H1 (cell line): Measurements from ENCODE around the gene CDC14B. TPM values are rescaled to one million over a fixed set of nuclear protein-coding genes. Genes with fewer than 3 reads are reported as not detected.

Experiments used
- CTCF ChIA-PET: fragments of 300-600 bp; sonication (Branson Sonifier 250); formaldehyde crosslinking; loops from one replicate; lab custom pipeline; 2021; ENCODE audit not compliant: partially characterized antibody; lab: Charles Lee
- POLR2A ChIA-PET: fragments of 300-600 bp; sonication (Branson Sonifier 250); formaldehyde crosslinking; loops from one replicate; lab custom pipeline; 2021; ENCODE audit warnings: inconsistent platforms; ENCODE audit not compliant: partially characterized antibody; lab: Charles Lee
- DNase-seq, 2 experiments: peaks; one replicate each; pipeline versions ENCODE4 v3.0.0 to v3.0.0-alpha.2; 2010 to 2022; ENCODE audit warnings: low spot score in 2 of 2, low read depth in 1 of 2, mixed read lengths in 1 of 2
- FAIRE-seq: peaks from 2 replicates; lab custom pipeline; 2011; peaks lifted over from hg19 to GRCh38; lab: Jason Lieb, UNC
- H2AFZ ChIP-seq: 2 replicates; pipeline ENCODE4 v1.8.1; 2012; ENCODE audit warnings: low read length, inconsistent platforms
- H2AK5ac ChIP-seq: 2 replicates; pipeline ENCODE4 v1.6.1; 2013; ENCODE audit warnings: low read depth, low read length
- H2BK120ac ChIP-seq: replicated peaks from 2 replicates; pipeline ENCODE3; 2013; ENCODE audit warnings: low read depth, low read length, inconsistent platforms
- H2BK12ac ChIP-seq: 2 replicates; pipeline ENCODE4 v1.6.1; 2013; ENCODE audit warnings: low read depth, low read length
- H2BK15ac ChIP-seq: 2 replicates; pipeline ENCODE4 v1.6.1; 2013; ENCODE audit warnings: low read length
- H2BK20ac ChIP-seq: 2 replicates; pipeline ENCODE4 v1.6.1; 2013; ENCODE audit warnings: low read length
- H2BK5ac ChIP-seq: 2 replicates; pipeline ENCODE4 v1.6.1; 2013; ENCODE audit warnings: low read depth, low read length
- H3K14ac ChIP-seq: 2 replicates; pipeline ENCODE4 v1.6.1; 2013; ENCODE audit warnings: inconsistent platforms; ENCODE audit not compliant: insufficient read length
- H3K18ac ChIP-seq: 2 replicates; pipeline ENCODE4 v1.6.1; 2013; ENCODE audit warnings: low read length; ENCODE audit errors: extremely low read depth
- H3K23ac ChIP-seq: 2 replicates; pipeline ENCODE4 v1.6.1; 2013; ENCODE audit warnings: inconsistent platforms; ENCODE audit not compliant: insufficient read length
- H3K23me2 ChIP-seq: 2 replicates; pipeline ENCODE4 v1.6.1; 2013; ENCODE audit warnings: low read depth, low read length
- H3K27ac ChIP-seq: 2 replicates; pipeline ENCODE4 v1.6.1; 2011; ENCODE audit warnings: low read depth, low read length, inconsistent platforms
- H3K27me3 ChIP-seq, 4 experiments: replicated peaks in 1 of 4; 1 replicate in 1 of 4; 2 replicates in 3 of 4; pipeline versions ENCODE4 v1.6.1 to v1.8.1; 2011 to 2013; ENCODE audit warnings: low read length in 3 of 4, mild to moderate bottlenecking in 3 of 4, inconsistent platforms in 2 of 4, mixed read lengths in 2 of 4, moderate library complexity in 1 of 4; ENCODE audit not compliant: control insufficient read depth in 3 of 4, insufficient read depth in 3 of 4; ENCODE audit errors: extremely low read depth in 1 of 4
- H3K36me3 ChIP-seq, 4 experiments: 2 replicates each; pipeline versions ENCODE4 v1.6.1 to v1.8.1; 2011 to 2013; ENCODE audit warnings: mild to moderate bottlenecking in 4 of 4, low read length in 3 of 4, moderate library complexity in 2 of 4, control low read depth in 1 of 4, inconsistent platforms in 1 of 4; ENCODE audit not compliant: insufficient read depth in 4 of 4, control insufficient read depth in 2 of 4
- H3K4ac ChIP-seq: replicated peaks from 2 replicates; pipeline ENCODE3; 2013; ENCODE audit warnings: low read length, low read depth, mixed read lengths, inconsistent platforms; ENCODE audit not compliant: insufficient read length
- H3K4me1 ChIP-seq, 4 experiments: replicated peaks in 1 of 4; 1 replicate in 1 of 4; 2 replicates in 3 of 4; pipeline versions ENCODE4 v1.6.1 to v1.8.1; 2011 to 2013; ENCODE audit warnings: low read length in 3 of 4, inconsistent platforms in 2 of 4, mixed read lengths in 1 of 4; ENCODE audit not compliant: insufficient read depth in 4 of 4, control insufficient read depth in 3 of 4
- H3K4me2 ChIP-seq, 2 experiments: 2 replicates each; pipeline versions ENCODE4 v1.6.1 to v1.8.1; 2011 to 2013; ENCODE audit warnings: low read depth in 2 of 2, low read length in 2 of 2, control low read depth in 1 of 2, inconsistent platforms in 1 of 2, mild to moderate bottlenecking in 1 of 2; ENCODE audit not compliant: insufficient read depth in 1 of 2
- H3K4me3 ChIP-seq, 4 experiments: fragments of 200-600, 300-600 bp in 1 of 4; sonication (generic), shearing (Covaris generic), sonication (Bioruptor Twin) in 1 of 4; 2 replicates each; pipeline versions ENCODE4 v1.5.1 to v1.8.1; 2011 to 2016; ENCODE audit warnings: low read length in 4 of 4, low read depth in 3 of 4, control low read depth in 2 of 4, inconsistent platforms in 2 of 4, mild to moderate bottlenecking in 2 of 4, mixed read lengths in 1 of 4, moderate library complexity in 1 of 4; ENCODE audit not compliant: insufficient read depth in 2 of 4; ENCODE audit errors: extremely low read depth in 1 of 4
- H3K56ac ChIP-seq: replicated peaks from 2 replicates; pipeline ENCODE3; 2013; ENCODE audit warnings: low read depth, mild to moderate bottlenecking, mixed read lengths, low read length, inconsistent platforms; ENCODE audit not compliant: insufficient read length
- H3K79me1 ChIP-seq: 2 replicates; pipeline ENCODE4 v1.6.1; 2013; ENCODE audit warnings: low read depth, low read length, control low read depth
- H3K79me2 ChIP-seq, 2 experiments: 2 replicates each; pipeline versions ENCODE4 v1.6.1 to v1.8.1; 2012 to 2013; ENCODE audit warnings: low read length in 2 of 2, mild to moderate bottlenecking in 2 of 2, inconsistent platforms in 1 of 2; ENCODE audit not compliant: insufficient read depth in 2 of 2, control insufficient read depth in 1 of 2
- H3K9ac ChIP-seq, 4 experiments: replicated peaks in 1 of 4; 1 replicate in 1 of 4; 2 replicates in 3 of 4; pipeline versions ENCODE4 v1.6.1 to v1.8.1; 2011 to 2013; ENCODE audit warnings: low read depth in 3 of 4, low read length in 3 of 4, control low read depth in 2 of 4, mild to moderate bottlenecking in 2 of 4, moderate library complexity in 2 of 4, inconsistent platforms in 1 of 4; ENCODE audit errors: extremely low read depth in 1 of 4
- H3K9me3 ChIP-seq, 2 experiments: 2 replicates each; pipeline versions ENCODE4 v1.6.1 to v1.8.1; 2012 to 2013; ENCODE audit warnings: mild to moderate bottlenecking in 2 of 2, moderate library complexity in 2 of 2, control low read depth in 1 of 2, inconsistent platforms in 1 of 2, low read depth in 1 of 2, low read length in 1 of 2, mixed read lengths in 1 of 2; ENCODE audit not compliant: insufficient read depth in 2 of 2
- H4K20me1 ChIP-seq, 2 experiments: replicated peaks in 1 of 2; 2 replicates each; pipeline versions ENCODE3 to v1.8.1; 2011 to 2013; ENCODE audit warnings: inconsistent platforms in 2 of 2, low read length in 2 of 2, mild to moderate bottlenecking in 1 of 2; ENCODE audit not compliant: insufficient read depth in 2 of 2, control insufficient read depth in 1 of 2
- H4K5ac ChIP-seq: 2 replicates; pipeline ENCODE4 v1.6.1; 2013; ENCODE audit warnings: low read length, low read depth, mixed read lengths, inconsistent platforms; ENCODE audit not compliant: insufficient read length
- H4K8ac ChIP-seq: 2 replicates; pipeline ENCODE4 v1.8.0; 2013; ENCODE audit warnings: mild to moderate bottlenecking, moderate library complexity, low read length, inconsistent platforms; ENCODE audit not compliant: insufficient read depth; ENCODE audit errors: extremely low read depth
- H4K91ac ChIP-seq: replicated peaks from 2 replicates; pipeline ENCODE3; 2013; ENCODE audit warnings: low read length, mixed read lengths, inconsistent platforms; ENCODE audit not compliant: insufficient read length
- ATF2 ChIP-seq: IDR thresholded peaks from 2 replicates; pipeline ENCODE4 v1.6.1; 2012; ENCODE audit warnings: low read length, inconsistent platforms
- CBX5 ChIP-seq: fragments of 300-800, 300-1000 bp; sonication (generic); IDR thresholded peaks from 2 replicates; pipeline ENCODE4 v1.7.1; 2016; ENCODE audit warnings: antibody characterized with exemption, low read length, low read depth
- CHD1 ChIP-seq: IDR thresholded peaks from 2 replicates; pipeline ENCODE4 v1.6.1; 2012; ENCODE audit warnings: low read depth, low read length, improper control_type of control experiment
- CTBP2 ChIP-seq: IDR thresholded peaks from 2 replicates; pipeline ENCODE4 v1.7.0; 2011; ENCODE audit warnings: borderline replicate concordance, mild to moderate bottlenecking, moderate library complexity, mixed read lengths, low read length; ENCODE audit not compliant: insufficient read depth, insufficient read length
- HDAC2 ChIP-seq, 2 experiments: fragments of 300-600 bp in 1 of 2; sonication (generic) in 1 of 2; IDR thresholded peaks; 2 replicates each; pipeline ENCODE4 v1.6.1; 2011 to 2012; ENCODE audit warnings: low read depth in 2 of 2, low read length in 2 of 2, mild to moderate bottlenecking in 2 of 2, moderate library complexity in 2 of 2, borderline replicate concordance in 1 of 2, inconsistent platforms in 1 of 2
- KDM4A ChIP-seq: IDR thresholded peaks from one replicate; pipeline ENCODE4 v1.7.1; 2012; ENCODE audit warnings: low read depth, mild to moderate bottlenecking, moderate library complexity, low read length, inconsistent platforms; ENCODE audit not compliant: severe bottlenecking
- POU5F1 ChIP-seq: IDR thresholded peaks from 2 replicates; pipeline ENCODE4 v1.6.1; 2011; ENCODE audit warnings: low read depth, mild to moderate bottlenecking, low read length, moderate library complexity
- RNF2 ChIP-seq: fragments of 200-900, 300-1000 bp; sonication (generic); IDR thresholded peaks from 2 replicates; pipeline ENCODE4 v1.7.1; 2016; ENCODE audit warnings: borderline replicate concordance, low read depth, mild to moderate bottlenecking, antibody characterized with exemption, low read length; ENCODE audit not compliant: poor library complexity, severe bottlenecking; ENCODE audit errors: missing control alignments
- RXRA ChIP-seq: IDR thresholded peaks from 2 replicates; pipeline ENCODE4 v1.6.1; 2011; ENCODE audit warnings: low read depth, mild to moderate bottlenecking, low read length, moderate library complexity; ENCODE audit not compliant: insufficient read depth
- SAP30 ChIP-seq: fragments of 300-600 bp; sonication (generic); IDR thresholded peaks from 2 replicates; pipeline ENCODE4 v1.7.1; 2012; ENCODE audit warnings: low read length, moderate library complexity, mild to moderate bottlenecking, inconsistent platforms; ENCODE audit not compliant: insufficient read depth, insufficient replicate concordance
- ZNF274 ChIP-seq: IDR thresholded peaks from 2 replicates; pipeline ENCODE4 v1.7.0; 2012; ENCODE audit warnings: low read length, borderline replicate concordance; ENCODE audit errors: extremely low read depth
- WGBS, 2 experiments: shearing (Covaris generic) in 1 of 2; methylation state at CpG; one replicate each; pipeline versions ENCODE4 v1.1.6 to v1.1.7; 2013 to 2015; ENCODE audit warnings: low lambda C conversion rate in 2 of 2, mixed read lengths in 2 of 2, inconsistent platforms in 1 of 2, low coverage in 1 of 2, missing lambda C conversion rate in 1 of 2; ENCODE audit not compliant: insufficient replicate concordance in 2 of 2, insufficient coverage in 1 of 2, insufficient read length in 1 of 2; ENCODE audit errors: extremely low coverage in 1 of 2, missing lambda C conversion rate in 1 of 2; 5-methylcytosine and 5-hydroxymethylcytosine counted together
- polyA plus RNA-seq, 7 experiments: library from polyadenylated mRNA; depleted of rRNA in 3 of 7; stranded (reverse) in 5 of 7; unstranded in 2 of 7; fragments of >200 nt in 5 of 7; fragments of 200-250 nt in 2 of 7; gene quantifications; 1 replicate in 5 of 7; 2 replicates in 1 of 7; 4 replicates in 1 of 7; pipeline versions ENCODE4 v1.2.1 to v1.2.3, GENCODE V29; 2011 to 2013; ENCODE audit warnings: missing spikeins in 2 of 7, mixed read lengths in 2 of 7
- total RNA-seq: library from RNA; stranded (reverse); fragmentation: NEBNext Ultra II Directional; extraction: Animal tissue kit (Norgen Biotek cat#: 25700); gene quantifications from 2 replicates; pipeline ENCODE4 v1.2.1, GENCODE V29; 2021

The CDC14B gene
- total and polyA plus RNA-seq, 2 of the 8 experiments (the other 6 are each of a cell fraction or from before 2014, with no cell fraction given), result 17.2 to 44.6 TPM

DNA sequence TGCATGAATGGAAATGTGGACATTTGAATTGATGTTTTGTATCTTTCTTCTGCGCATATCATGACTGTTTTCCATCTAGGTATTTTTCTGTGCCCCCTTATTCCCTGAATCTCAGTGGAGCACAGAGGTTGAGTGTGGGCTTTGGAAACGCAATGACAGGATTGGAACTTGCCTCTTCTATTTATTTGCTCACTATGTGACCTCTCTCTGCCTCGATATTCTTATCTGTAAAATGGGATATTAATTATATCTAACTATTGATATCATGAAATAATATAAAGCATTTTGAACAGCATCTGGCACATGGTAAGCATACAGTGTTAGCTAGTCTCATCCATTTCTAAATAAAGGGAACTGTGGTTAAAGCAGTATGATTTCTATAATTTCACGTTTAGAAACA, 143.6 kb downstream of the CDC14B start:
- no peak overlapping the region for H2BK20ac ChIP-seq
- H3K4me1 ChIP-seq, result no peaks in the 10 kb centered on the region
- WGBS, 2 experiments, result 85% methylated on average over 4 of the region's 4 CpGs; no CpG with 5 or more reads in 1 of the 2 experiments
- H3K27ac ChIP-seq, result no peak overlapping the region
- peaks cover 0 to 20% (median under 1%) of the 10 kb centered on the region in 4 experiments; a peak in 4 of 8 replicates for H3K36me3 ChIP-seq
- no peak overlapping the region for H2BK120ac ChIP-seq
- ChIA-PET CTCF (no interaction called here), POLR2A (no interaction called here)
- no peak overlapping the region for H2BK12ac ChIP-seq
- no peak overlapping the region for H4K5ac ChIP-seq
- H3K79me1 ChIP-seq, result no peaks in the 10 kb centered on the region
- H3K9me3 ChIP-seq, result no peaks in the 10 kb centered on the region
- H3K18ac ChIP-seq, result no peak overlapping the region
- no peak overlapping the region for H2AFZ ChIP-seq
- H3K4me3 ChIP-seq, result no peak overlapping the region
- H3K9ac ChIP-seq, result no peak overlapping the region
- no peak overlapping the region for H2BK5ac ChIP-seq
- no peak overlapping the region for H3K56ac ChIP-seq
- no peaks in the 10 kb centered on the region for H3K27me3 ChIP-seq
- FAIRE-seq (no peak), DNase-seq (no peak)
- H3K14ac ChIP-seq, result no peak overlapping the region
- H3K23me2 ChIP-seq, result no peaks in the 10 kb centered on the region
- H2AK5ac ChIP-seq, result no peak overlapping the region
- no peaks in the 10 kb centered on the region for H3K79me2 ChIP-seq
- H3K23ac ChIP-seq, result no peak overlapping the region
- H3K4me2 ChIP-seq, result no peak overlapping the region
- no peak overlapping the region for H3K4ac ChIP-seq
- no peak overlapping the region for H4K91ac ChIP-seq
- H4K8ac ChIP-seq, result no peak overlapping the region
- no peak overlapping the region for H2BK15ac ChIP-seq
- no peaks in the 10 kb centered on the region for H4K20me1 ChIP-seq
- TF ChIP-seq ZNF274, result no peak
- TF ChIP-seq SAP30, result no peak
- TF ChIP-seq POU5F1, result no peak
- TF ChIP-seq HDAC2 (IDR thresholded peaks at IDR 0.05; ENCODE audit: borderline replicate concordance in 1 of 2, low read depth in 2 of 2, low read length in 2 of 2), result no peak
- no peak for TF ChIP-seq CBX5
- TF ChIP-seq ATF2, result no peak
- no peak for TF ChIP-seq CHD1
- TF ChIP-seq KDM4A, result no peak
- no peak for TF ChIP-seq RXRA
- no peak for TF ChIP-seq RNF2
- TF ChIP-seq CTBP2, result no peak
